KOPT-K1 (cell line): ENCODE data around the gene ADAMTS2.
"Not testable (repeated sequence)": the region's sequence is repeated elsewhere in the genome, so short reads cannot be mapped to it uniquely, and the experiment has no call there.

Experiments
- H3K27ac ChIP-seq: fragments of 200-600 bp; sonication (generic); 2 replicates; pipeline ENCODE4 v1.5.1; 2016; ENCODE audit warnings: antibody characterized with exemption, mild to moderate bottlenecking, low read depth, low read length; ENCODE audit not compliant: poor library complexity, severe bottlenecking
- H3K36me3 ChIP-seq: fragments of 200-600 bp; sonication (generic); 2 replicates; pipeline ENCODE4 v1.5.1; 2017; ENCODE audit warnings: antibody characterized with exemption, mild to moderate bottlenecking, low read length, moderate library complexity; ENCODE audit not compliant: insufficient read depth
- H3K9me3 ChIP-seq: fragments of 200-600 bp; sonication (generic); 2 replicates; pipeline ENCODE4 v1.5.1; 2017; ENCODE audit warnings: antibody characterized with exemption, low read length, mild to moderate bottlenecking; ENCODE audit not compliant: insufficient read depth, poor library complexity, severe bottlenecking

Gene ADAMTS2

GRCh38 chr5:179110528-179110927 is 234.7 kb downstream of the ADAMTS2 start:
- H3K36me3 ChIP-seq, result no peaks in the 10 kb centered on the region
- no peak overlapping the region for H3K27ac ChIP-seq
- H3K9me3 ChIP-seq, result peaks cover 3% of the 10 kb centered on the region

- peaks cover 19% of the 10 kb centered on the region for H3K9me3 ChIP-seq
- H3K36me3 ChIP-seq, H3K27ac ChIP-seq: not testable (repeated sequence)
These were observed 244.0 kb downstream of the ADAMTS2 start for GRCh38 chr5:179101282-179101681.

GRCh38 chr5:179089502-179089901 is 255.8 kb downstream of the ADAMTS2 start:
- peaks cover 56% of the 10 kb centered on the region for H3K9me3 ChIP-seq
- H3K27ac ChIP-seq, result no peak overlapping the region
- no peaks in the 10 kb centered on the region for H3K36me3 ChIP-seq

- H3K9me3 ChIP-seq, result peaks cover 99% of the 10 kb centered on the region
- peaks cover 45% of the 10 kb centered on the region for H3K36me3 ChIP-seq
- H3K27ac ChIP-seq, result no peak overlapping the region
These were observed 264.5 kb downstream of the ADAMTS2 start for GRCh38 chr5:179080724-179081123.

- H3K9me3 ChIP-seq, result peaks cover 97% of the 10 kb centered on the region
- H3K27ac ChIP-seq, result no peak overlapping the region
- H3K36me3 ChIP-seq, result peaks cover 52% of the 10 kb centered on the region
These were observed 265.9 kb downstream of the ADAMTS2 start for GRCh38 chr5:179079165-179079987.

GRCh38 chr5:179065703-179066102 is 279.6 kb downstream of the ADAMTS2 start:
- H3K36me3 ChIP-seq, result peaks cover 61% of the 10 kb centered on the region
- H3K27ac ChIP-seq, result no peak overlapping the region
- peaks cover 87% of the 10 kb centered on the region for H3K9me3 ChIP-seq

- H3K9me3 ChIP-seq, result peaks cover 75% of the 10 kb centered on the region
- no peak overlapping the region for H3K27ac ChIP-seq
- peaks cover 41% of the 10 kb centered on the region for H3K36me3 ChIP-seq
These were observed 284.2 kb downstream of the ADAMTS2 start for GRCh38 chr5:179061025-179061424.
